Activated naive CD8-positive, alpha-beta T cell treated with anti-CD3 and anti-CD28 coated beads, Interleukin-2, amount 50 U/mL, for 24 hours (primary cell): ENCODE measurements around the gene COPS3.

Experiments
- ATAC-seq: fragments of 150-1000 bp; cut with Tn5 transposase; one replicate; pipeline ENCODE4 v1.10.0; 2021
- DNase-seq: peaks from one replicate; pipeline ENCODE4 v3.0.0; 2021
- H3K27ac Mint-ChIP-seq: one replicate; pipeline ENCODE4 v1.8.0; 2021; ENCODE audit warnings: mild to moderate bottlenecking, mixed read lengths
- H3K27me3 Mint-ChIP-seq: one replicate; pipeline ENCODE4 v1.8.0; 2021; ENCODE audit warnings: mixed read lengths
- H3K36me3 Mint-ChIP-seq: one replicate; pipeline ENCODE4 v1.8.0; 2021; ENCODE audit warnings: low read depth, mixed read lengths
- H3K4me1 Mint-ChIP-seq: one replicate; pipeline ENCODE4 v1.8.0; 2021; ENCODE audit warnings: mixed read lengths
- H3K4me3 Mint-ChIP-seq: one replicate; pipeline ENCODE4 v1.8.0; 2021; ENCODE audit warnings: mild to moderate bottlenecking, moderate library complexity, mixed read lengths
- H3K9me3 Mint-ChIP-seq: one replicate; pipeline ENCODE4 v1.8.0; 2021; ENCODE audit warnings: mixed read lengths

COPS3 gene

DNA sequence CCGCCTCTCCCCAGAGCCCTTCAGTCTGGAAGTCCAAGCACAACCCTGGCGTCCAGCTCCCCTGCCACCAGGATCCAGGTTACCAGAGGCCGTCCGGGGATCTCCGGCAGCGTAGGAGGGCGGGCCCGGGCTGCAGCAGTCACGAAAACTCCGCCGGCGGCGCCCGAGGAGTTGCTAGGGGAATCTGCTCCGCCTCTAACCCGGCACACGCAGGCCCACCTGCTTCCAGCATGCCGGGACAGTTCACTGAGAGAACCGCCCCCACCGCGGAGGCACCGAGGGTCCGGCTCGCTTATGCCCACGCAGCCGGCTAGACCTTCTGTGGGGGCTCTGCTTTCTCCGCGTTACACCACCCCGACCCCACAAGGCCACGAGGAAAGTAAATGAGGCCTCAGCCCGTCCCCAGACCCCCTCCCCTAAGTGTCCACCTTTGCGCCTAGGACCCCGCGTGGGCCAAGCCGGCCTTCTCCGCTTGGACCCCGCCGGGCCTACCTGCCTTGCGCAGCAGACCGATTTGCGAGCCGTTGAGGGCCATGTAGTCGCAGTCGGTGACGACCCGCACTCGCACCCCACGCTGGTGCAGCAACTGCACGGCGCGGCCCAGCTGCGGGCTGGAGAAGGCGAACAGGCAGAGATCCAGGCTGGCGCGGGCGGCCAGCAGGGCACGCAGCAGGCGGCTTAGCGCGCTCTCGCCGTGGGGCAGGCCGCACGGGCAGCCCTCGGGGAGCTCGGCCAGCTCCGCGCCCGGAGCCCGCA, 75.5 kb downstream of the COPS3 start:
- peak overlapping the region; percentile 96 for H3K27ac Mint-ChIP-seq
- no peaks in the 10 kb centered on the region for H3K27me3 Mint-ChIP-seq
- H3K4me3 Mint-ChIP-seq: peak overlapping the region; percentile 87
- DNase-seq (peak; percentile 75), ATAC-seq (peak; percentile 67)
- H3K36me3 Mint-ChIP-seq: peaks cover 26% of the 10 kb centered on the region
- peaks cover 21% of the 10 kb centered on the region for H3K4me1 Mint-ChIP-seq
- H3K9me3 Mint-ChIP-seq: no peaks in the 10 kb centered on the region

DNA sequence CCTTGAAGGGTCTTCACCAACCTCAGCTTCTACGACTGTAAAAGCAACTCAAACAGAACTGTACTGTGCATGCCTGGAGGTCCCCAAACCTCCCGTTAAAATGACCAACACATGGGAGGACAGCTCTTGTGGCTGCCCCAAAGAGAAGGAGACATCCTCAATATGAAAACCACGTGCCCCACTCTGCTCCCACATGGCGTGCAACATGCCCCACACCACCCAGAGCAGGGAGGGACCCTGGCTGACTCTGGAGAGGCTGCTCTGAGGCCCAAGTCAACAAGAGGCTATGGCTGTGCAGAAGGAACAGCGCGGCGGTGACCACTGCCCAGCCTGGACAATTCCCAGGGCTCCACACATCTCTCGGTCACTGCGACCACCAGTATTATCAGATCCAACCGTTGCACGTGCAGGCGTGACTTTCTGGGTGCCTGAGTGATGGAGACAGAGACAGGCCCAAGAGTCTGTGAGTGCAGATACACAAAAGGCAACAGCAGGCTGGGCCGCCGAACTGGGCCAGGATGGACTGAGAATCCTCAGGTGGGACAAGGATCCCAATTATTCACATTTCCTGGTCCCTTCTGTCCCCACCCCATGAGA, 76.3 kb downstream of the COPS3 start:
- no peak for DNase-seq
- Mint-ChIP-seq H3K36me3 (peaks cover 26% of the 10 kb centered on the region), H3K9me3 (no peaks in the 10 kb centered on the region), H3K4me1 (peaks cover 21% of the 10 kb centered on the region), H3K4me3 (peak overlapping the region; percentile 87), H3K27me3 (no peaks in the 10 kb centered on the region), H3K27ac (peak overlapping the region; percentile 96)
- no peak for ATAC-seq

DNA sequence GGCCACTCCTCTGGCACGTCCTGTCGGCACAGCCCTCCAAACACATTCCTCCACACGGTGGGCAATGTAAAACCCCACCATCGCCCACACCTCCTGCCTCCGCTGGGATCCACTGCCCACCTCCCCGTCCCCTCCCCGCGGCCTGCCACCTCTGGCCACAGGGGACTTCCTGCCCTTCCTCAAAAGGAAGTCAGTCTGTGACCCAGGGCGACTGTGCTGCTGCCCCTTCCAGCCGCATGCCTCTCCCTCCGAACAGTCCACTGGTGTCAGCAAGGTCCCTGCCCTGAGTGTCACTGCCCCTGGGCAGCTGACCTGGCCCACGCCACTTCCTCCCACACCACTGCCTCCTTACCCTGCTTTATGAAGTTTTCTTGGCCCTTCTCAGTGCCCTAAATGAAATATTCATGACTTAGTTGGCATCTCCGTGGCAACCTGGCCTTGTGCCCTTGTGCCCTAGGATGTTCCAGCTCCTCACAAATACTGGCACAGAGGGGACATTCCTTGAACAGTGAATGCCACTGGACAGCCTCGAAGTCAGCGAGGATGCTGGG, 76.9 kb downstream of the COPS3 start:
- H3K36me3 Mint-ChIP-seq: peaks cover 26% of the 10 kb centered on the region
- peak overlapping the region; percentile 87 for H3K4me3 Mint-ChIP-seq
- no peak for ATAC-seq
- peak overlapping the region; percentile 96 for H3K27ac Mint-ChIP-seq
- DNase-seq: no peak
- no peaks in the 10 kb centered on the region for H3K27me3 Mint-ChIP-seq
- H3K4me1 Mint-ChIP-seq: peaks cover 21% of the 10 kb centered on the region
- H3K9me3 Mint-ChIP-seq: no peaks in the 10 kb centered on the region

DNA sequence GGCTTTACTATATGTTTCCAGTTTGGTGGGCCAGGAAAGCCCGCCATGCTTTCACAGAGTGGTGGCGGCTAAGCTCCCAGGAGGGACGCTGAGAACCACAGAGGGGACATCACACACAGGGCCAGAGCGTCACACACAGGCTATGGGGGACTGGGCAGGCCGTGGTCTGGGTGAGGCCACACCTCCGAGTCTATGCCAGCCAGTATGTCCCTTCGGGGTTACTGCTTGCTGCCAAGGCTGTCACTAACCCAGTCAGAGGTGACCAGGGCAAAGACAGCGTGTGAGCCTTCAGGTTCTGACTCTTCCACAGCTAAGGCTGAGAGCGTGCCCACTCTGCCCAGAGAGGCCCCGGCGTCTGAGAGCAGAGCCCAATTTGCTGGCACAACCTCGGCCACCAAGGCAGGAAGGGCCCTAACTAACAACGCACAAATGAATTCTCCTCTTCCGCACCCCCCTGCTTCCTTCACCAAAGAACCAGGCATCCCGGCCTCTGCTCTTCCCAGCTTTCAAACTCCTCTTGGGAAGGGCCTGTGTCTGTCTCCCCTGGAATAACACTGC, 77.8 kb downstream of the COPS3 start:
- peaks cover 26% of the 10 kb centered on the region for H3K36me3 Mint-ChIP-seq
- no peaks in the 10 kb centered on the region for H3K9me3 Mint-ChIP-seq
- DNase-seq: no peak
- H3K27ac Mint-ChIP-seq: peak overlapping the region; percentile 96
- no peaks in the 10 kb centered on the region for H3K27me3 Mint-ChIP-seq
- ATAC-seq: no peak
- peaks cover 21% of the 10 kb centered on the region for H3K4me1 Mint-ChIP-seq
- peak overlapping the region; percentile 87 for H3K4me3 Mint-ChIP-seq

DNA sequence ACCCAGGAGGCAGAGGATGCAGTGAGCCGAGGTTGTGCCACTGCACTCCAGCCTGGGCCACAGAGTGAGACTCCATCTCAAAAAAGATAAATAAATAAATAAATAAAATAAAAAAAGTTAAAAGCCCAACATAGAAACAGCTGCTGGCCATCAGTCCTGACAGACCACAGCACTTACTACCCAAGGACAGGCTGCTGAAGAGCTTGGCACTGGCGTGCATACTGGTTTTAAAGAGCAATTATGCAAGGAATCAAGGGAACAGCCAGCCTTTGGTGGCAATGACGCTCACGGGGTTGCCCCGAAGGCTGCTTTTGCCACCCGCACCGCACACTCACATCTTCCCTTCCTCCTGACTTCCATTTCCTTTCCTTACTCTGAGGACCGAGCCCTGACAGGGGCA, 79.1 kb downstream of the COPS3 start:
- H3K27me3 Mint-ChIP-seq: no peaks in the 10 kb centered on the region
- H3K27ac Mint-ChIP-seq: no peak overlapping the region
- no peak overlapping the region for H3K4me3 Mint-ChIP-seq
- ATAC-seq (no peak), DNase-seq (no peak)
- no peaks in the 10 kb centered on the region for H3K9me3 Mint-ChIP-seq
- H3K4me1 Mint-ChIP-seq: peaks cover 28% of the 10 kb centered on the region
- peaks cover 26% of the 10 kb centered on the region for H3K36me3 Mint-ChIP-seq

DNA sequence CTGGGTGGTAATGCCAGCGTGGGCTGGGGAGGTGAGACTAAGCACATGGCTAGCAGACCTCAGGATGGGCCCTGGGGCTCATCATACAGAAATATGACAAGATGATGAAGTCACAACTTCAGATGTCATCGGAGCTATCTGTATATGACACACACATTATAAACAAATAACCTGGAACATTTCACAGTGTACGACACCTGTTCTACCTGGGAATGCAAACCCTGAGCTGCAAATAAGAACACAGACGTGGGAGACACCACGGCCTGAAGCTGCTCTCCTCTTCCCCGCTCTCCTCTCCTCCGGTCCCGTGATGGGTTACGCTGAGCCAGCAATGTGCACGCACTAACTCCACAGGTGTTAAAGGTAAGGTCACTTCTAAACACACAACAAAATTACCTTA, 79.8 kb downstream of the COPS3 start:
- Mint-ChIP-seq H3K27me3 (no peaks in the 10 kb centered on the region), H3K9me3 (no peaks in the 10 kb centered on the region), H3K4me1 (peaks cover 31% of the 10 kb centered on the region), H3K36me3 (peaks cover 26% of the 10 kb centered on the region), H3K4me3 (no peak overlapping the region), H3K27ac (no peak overlapping the region)
- DNase-seq: no peak
- ATAC-seq: no peak

DNA sequence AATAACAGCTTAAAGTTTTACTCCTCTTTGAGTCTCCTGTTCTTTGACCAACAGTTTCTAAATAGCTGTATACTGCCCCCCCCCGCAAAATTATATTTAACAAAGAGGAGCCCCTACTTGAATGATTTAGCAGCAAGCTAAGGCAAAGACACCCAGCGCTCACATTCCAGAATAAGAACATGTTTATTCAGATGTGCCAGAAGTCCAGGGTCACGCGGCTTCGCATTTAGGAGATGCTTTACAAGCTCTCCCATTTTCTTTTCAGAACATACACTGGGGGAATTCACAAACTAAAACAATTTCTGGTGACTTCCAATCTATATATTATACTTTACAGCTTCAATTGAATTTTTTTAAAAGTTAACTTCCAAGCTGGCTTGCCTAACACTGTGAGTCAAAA, 80.2 kb downstream of the COPS3 start:
- Mint-ChIP-seq H3K27ac (no peak overlapping the region), H3K36me3 (peaks cover 26% of the 10 kb centered on the region), H3K9me3 (no peaks in the 10 kb centered on the region), H3K27me3 (no peaks in the 10 kb centered on the region), H3K4me1 (peaks cover 31% of the 10 kb centered on the region), H3K4me3 (no peak overlapping the region)
- ATAC-seq: no peak
- DNase-seq: no peak

DNA sequence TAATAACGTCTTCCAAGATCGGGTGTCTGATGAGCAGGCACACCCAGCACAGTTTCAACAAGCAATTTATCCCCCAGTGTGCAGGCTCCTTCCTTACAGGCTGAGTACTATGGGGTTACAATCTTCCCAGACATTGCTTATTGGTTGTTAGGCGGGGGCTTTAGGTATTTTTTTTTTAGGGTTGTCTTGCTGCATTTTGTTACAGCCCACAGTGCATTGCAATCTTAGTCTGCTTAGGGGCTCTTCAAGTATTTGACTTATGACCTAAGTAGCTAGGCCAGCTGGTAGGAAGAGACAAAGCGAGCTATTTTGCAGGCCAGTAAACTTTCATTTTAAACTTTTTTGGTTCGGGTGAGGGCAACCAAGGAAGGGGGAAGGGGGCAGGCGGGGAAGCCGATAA, 80.7 kb downstream of the COPS3 start:
- DNase-seq (no peak), ATAC-seq (no peak)
- no peak overlapping the region for H3K4me3 Mint-ChIP-seq
- no peaks in the 10 kb centered on the region for H3K9me3 Mint-ChIP-seq
- H3K36me3 Mint-ChIP-seq: peaks cover 26% of the 10 kb centered on the region
- H3K27me3 Mint-ChIP-seq: no peaks in the 10 kb centered on the region
- peaks cover 27% of the 10 kb centered on the region for H3K4me1 Mint-ChIP-seq
- H3K27ac Mint-ChIP-seq: no peak overlapping the region

DNA sequence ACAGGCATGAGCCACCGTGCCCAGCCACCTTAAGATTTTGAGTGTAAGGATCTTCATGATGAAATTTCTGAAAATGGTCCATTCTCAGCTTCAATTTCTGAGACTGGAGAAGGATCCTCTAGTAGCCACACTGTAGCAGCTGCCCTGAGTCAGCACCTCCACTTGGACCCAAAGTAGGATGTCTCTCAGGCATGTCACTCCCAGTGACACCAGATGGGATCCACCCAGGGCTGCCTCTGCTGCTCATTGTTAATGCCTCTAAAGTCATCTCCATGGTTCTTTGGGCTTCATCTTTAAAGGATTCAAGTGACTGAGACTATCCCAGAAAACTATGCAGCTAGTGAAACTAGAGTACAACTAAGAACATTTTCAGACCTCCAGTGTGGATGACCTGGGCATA, 82.8 kb downstream of the COPS3 start:
- H3K9me3 Mint-ChIP-seq: no peaks in the 10 kb centered on the region
- no peak overlapping the region for H3K27ac Mint-ChIP-seq
- peaks cover 11% of the 10 kb centered on the region for H3K4me1 Mint-ChIP-seq
- ATAC-seq (no peak), DNase-seq (no peak)
- H3K36me3 Mint-ChIP-seq: peaks cover 17% of the 10 kb centered on the region
- H3K4me3 Mint-ChIP-seq: no peak overlapping the region
- H3K27me3 Mint-ChIP-seq: no peaks in the 10 kb centered on the region

DNA sequence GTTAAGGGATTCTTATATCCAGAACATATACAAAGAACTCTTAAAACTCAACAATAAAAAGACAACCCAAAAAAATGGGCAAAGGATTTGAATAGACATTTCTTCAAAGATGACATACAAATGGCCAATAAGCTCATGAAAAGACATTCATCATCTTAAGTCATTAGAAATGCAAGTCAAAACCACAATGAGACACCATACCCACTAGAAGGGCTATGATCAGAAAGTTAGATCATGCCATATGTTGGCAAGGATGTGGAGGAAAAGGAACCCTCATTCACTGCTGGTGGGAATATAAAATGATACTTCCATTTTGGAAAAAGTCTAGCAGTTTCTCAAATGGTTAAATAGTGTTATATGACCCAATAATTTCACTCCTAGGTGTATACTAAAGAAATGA, 84.3 kb downstream of the COPS3 start:
- no peak overlapping the region for H3K4me3 Mint-ChIP-seq
- ATAC-seq: no peak
- no peak for DNase-seq
- H3K4me1 Mint-ChIP-seq: peaks cover 9% of the 10 kb centered on the region
- no peaks in the 10 kb centered on the region for H3K9me3 Mint-ChIP-seq
- H3K27me3 Mint-ChIP-seq: no peaks in the 10 kb centered on the region
- H3K27ac Mint-ChIP-seq: no peak overlapping the region
- H3K36me3 Mint-ChIP-seq: peaks cover 8% of the 10 kb centered on the region
